SK-N-SH treated with all-trans-retinoic acid at 6 μM for 48 hours (cell line): Measurements from ENCODE around the gene TCFL5.

ENCODE experiments used
- ATAC-seq: fragments of 200-7000 bp; cut with Tn5 transposase; 3 replicates; pipeline ENCODE4 v1.9.1; 2020; ENCODE audit warnings: mild to moderate bottlenecking, moderate library complexity
- ARNTL ChIP-seq: fragments of 450-650 bp; formaldehyde crosslinking; IDR thresholded peaks from 2 replicates; pipeline ENCODE4 v1.5.0; 2020; ENCODE audit warnings: low read depth, mild to moderate bottlenecking, moderate library complexity, borderline replicate concordance
- BACH2 ChIP-seq: fragments of 250-450 bp; sonication (Bioruptor Pico); IDR thresholded peaks from 2 replicates; pipeline ENCODE4 v1.9.0; 2021; ENCODE audit warnings: mild to moderate bottlenecking, borderline replicate concordance
- CSDC2 ChIP-seq: fragments of 250-450 bp; sonication (Bioruptor Pico); IDR thresholded peaks from 2 replicates; pipeline ENCODE4 v1.5.0; 2020; ENCODE audit warnings: mild to moderate bottlenecking, moderate library complexity
- ESRRG ChIP-seq: fragments of 250-450 bp; sonication (Bioruptor Pico); IDR thresholded peaks from 2 replicates; pipeline ENCODE4 v1.6.1; 2021; ENCODE audit warnings: mild to moderate bottlenecking
- ISL1 ChIP-seq: fragments of 250-450 bp; sonication (Bioruptor Pico); IDR thresholded peaks from 2 replicates; pipeline ENCODE4 v2.1.2; 2022; ENCODE audit warnings: mild to moderate bottlenecking, moderate library complexity
- OSR1 ChIP-seq: fragments of 250-450 bp; sonication (Bioruptor Pico); IDR thresholded peaks from 2 replicates; pipeline ENCODE4 v1.8.0; 2022; ENCODE audit warnings: moderate library complexity, mild to moderate bottlenecking, inconsistent platforms
- PPARA ChIP-seq: fragments of 250-450 bp; sonication (Bioruptor Pico); IDR thresholded peaks from 2 replicates; pipeline ENCODE4 v1.5.0; 2020; ENCODE audit warnings: mild to moderate bottlenecking, borderline replicate concordance
- RARB ChIP-seq: fragments of 250-450 bp; sonication (Bioruptor Pico); IDR thresholded peaks from 2 replicates; pipeline ENCODE4 v1.8.0; 2021; ENCODE audit warnings: mild to moderate bottlenecking, moderate library complexity
- SNAI2 ChIP-seq: fragments of 250-450 bp; sonication (Bioruptor Pico); IDR thresholded peaks from 2 replicates; pipeline ENCODE4 v1.5.0; 2020; ENCODE audit warnings: mild to moderate bottlenecking, moderate library complexity
- TCF4 ChIP-seq: fragments of 250-450 bp; sonication (Bioruptor Pico); IDR thresholded peaks from 2 replicates; pipeline ENCODE4 v1.8.0; 2021; ENCODE audit warnings: mild to moderate bottlenecking, moderate library complexity, borderline replicate concordance
- TOX ChIP-seq: fragments of 250-450 bp; sonication (Bioruptor Pico); IDR thresholded peaks from 2 replicates; pipeline ENCODE4 v1.8.0; 2021; ENCODE audit warnings: mild to moderate bottlenecking, moderate library complexity, borderline replicate concordance
- ZC3H10 ChIP-seq: fragments of 250-450 bp; sonication (Bioruptor Pico); IDR thresholded peaks from 2 replicates; pipeline ENCODE4 v1.5.1; 2021; ENCODE audit warnings: mild to moderate bottlenecking, moderate library complexity
- ZFP3 ChIP-seq: fragments of 250-450 bp; sonication (Bioruptor Pico); IDR thresholded peaks from 2 replicates; pipeline ENCODE4 v1.5.0; 2020; ENCODE audit warnings: mild to moderate bottlenecking, moderate library complexity
- ZFP30 ChIP-seq: fragments of 450-650 bp; formaldehyde crosslinking; IDR thresholded peaks from 2 replicates; pipeline ENCODE4 v1.5.0; 2022; ENCODE audit warnings: mild to moderate bottlenecking, moderate library complexity
- ZNF565 ChIP-seq: fragments of 450-650 bp; formaldehyde crosslinking; conservative IDR thresholded peaks from 2 replicates; pipeline ENCODE4 v1.5.0; 2020; ENCODE audit warnings: low read depth, mild to moderate bottlenecking, moderate library complexity
- ZNF70 ChIP-seq: fragments of 450-650 bp; formaldehyde crosslinking; IDR thresholded peaks from 2 replicates; pipeline ENCODE4 v1.5.0; 2020; ENCODE audit warnings: mild to moderate bottlenecking, moderate library complexity
- TF ChIP-seq, protein P1 (sequence below): fragments of 250-450 bp; sonication (Bioruptor Pico); IDR thresholded peaks from 2 replicates; pipeline ENCODE4 v1.5.1; 2020; ENCODE audit warnings: low read depth, mild to moderate bottlenecking, moderate library complexity
- TF ChIP-seq, protein P2 (sequence below): fragments of 250-450 bp; sonication (Bioruptor Pico); IDR thresholded peaks from 2 replicates; pipeline ENCODE4 v1.8.0; 2020; ENCODE audit warnings: mild to moderate bottlenecking, moderate library complexity, borderline replicate concordance
- TF ChIP-seq, protein P3 (sequence below): fragments of 250-450 bp; sonication (Bioruptor Pico); IDR thresholded peaks from 2 replicates; pipeline ENCODE4 v1.5.1; 2021; ENCODE audit warnings: mild to moderate bottlenecking, moderate library complexity
- TF ChIP-seq, protein P4 (sequence below): fragments of 250-450 bp; sonication (Bioruptor Pico); IDR thresholded peaks from 2 replicates; pipeline ENCODE4 v1.5.0; 2020; ENCODE audit warnings: mild to moderate bottlenecking, moderate library complexity

Gene TCFL5

DNA sequence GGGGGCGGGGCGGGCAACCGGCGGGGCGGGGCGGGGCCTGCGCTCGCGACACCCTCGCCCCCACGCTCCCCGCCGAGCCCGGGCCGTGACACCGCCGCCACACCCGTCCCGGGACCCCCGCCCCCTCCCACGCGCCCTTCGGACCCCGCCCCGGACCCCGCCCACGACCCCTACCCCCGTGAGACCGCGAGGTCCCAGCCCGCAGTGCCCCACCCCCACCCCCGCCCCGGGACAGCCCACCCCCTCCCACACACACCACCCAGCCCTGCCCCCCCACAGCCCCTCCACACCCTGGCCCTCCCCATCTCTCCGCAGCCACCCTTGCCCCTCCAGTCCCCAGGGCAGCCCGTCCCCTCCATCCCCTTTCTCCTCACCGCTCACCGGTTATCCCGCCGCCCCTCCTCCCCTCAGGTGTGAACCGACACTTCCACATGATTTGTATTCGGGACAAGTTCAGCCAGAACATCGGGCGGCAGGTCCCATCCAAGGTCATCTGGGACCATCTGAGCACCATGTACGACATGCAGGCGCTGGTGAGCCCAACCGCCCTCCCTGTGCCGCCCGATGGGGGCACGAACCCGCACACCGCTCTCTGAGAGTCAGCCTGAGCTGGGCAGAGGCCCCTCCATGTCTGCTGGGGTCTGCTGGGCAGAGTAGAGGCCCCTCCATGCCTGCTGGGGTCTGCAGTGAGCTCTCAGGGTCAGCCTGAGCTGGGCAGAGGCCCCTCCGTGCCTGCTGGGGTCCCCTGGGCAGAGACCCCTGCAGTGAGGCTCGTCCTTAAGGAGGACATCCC lies 64.7 kb downstream of the TCFL5 start:
- TF ChIP-seq BACH2 (CRISPR knock-in tag), result no peak
- TF ChIP-seq ZFP30 (CRISPR knock-in tag), result no peak
- no peak for TF ChIP-seq ZC3H10 (CRISPR knock-in tag)
- TF ChIP-seq, all 23 proteins: peak for 0
- no peak for ATAC-seq

DNA sequence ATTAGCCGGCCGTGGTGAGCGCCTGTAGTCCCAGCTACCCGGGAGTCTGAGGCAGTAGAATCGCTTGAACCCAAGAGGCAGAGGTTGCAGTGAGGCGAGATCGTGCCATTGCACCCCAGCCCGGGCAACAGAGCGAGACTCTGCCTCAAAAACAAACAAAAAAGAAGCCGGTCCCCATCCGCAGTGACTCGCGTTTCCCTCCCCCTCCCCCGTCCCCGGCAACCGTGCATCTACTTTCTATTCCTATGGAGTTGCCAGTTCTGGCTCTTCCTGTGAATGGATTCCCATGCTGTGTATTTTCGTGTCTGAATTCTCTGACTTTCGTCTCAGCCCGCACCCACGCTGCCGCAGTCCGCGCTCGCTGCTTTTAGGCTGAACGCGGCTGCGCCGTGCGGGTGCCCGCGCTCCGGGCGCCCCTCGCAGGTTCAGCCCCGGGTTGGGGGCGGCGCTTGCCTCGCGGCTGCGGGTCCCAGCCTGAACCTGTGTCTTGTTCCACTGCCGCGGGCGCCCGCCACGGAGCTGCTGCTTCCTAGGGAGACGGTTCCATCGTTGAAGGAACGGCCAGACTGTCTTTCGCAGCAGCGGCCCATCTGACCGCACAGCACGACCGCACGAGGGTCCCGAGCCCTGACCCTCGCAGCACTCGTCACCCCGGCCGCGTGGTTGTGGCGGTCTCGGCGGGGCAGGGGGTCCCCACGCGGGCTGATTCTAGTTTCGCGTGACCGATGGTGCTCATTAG lies 66.4 kb downstream of the TCFL5 start:
- no peak for TF ChIP-seq ISL1
- TF ChIP-seq ESRRG, result no peak
- TF ChIP-seq, protein P1, sequence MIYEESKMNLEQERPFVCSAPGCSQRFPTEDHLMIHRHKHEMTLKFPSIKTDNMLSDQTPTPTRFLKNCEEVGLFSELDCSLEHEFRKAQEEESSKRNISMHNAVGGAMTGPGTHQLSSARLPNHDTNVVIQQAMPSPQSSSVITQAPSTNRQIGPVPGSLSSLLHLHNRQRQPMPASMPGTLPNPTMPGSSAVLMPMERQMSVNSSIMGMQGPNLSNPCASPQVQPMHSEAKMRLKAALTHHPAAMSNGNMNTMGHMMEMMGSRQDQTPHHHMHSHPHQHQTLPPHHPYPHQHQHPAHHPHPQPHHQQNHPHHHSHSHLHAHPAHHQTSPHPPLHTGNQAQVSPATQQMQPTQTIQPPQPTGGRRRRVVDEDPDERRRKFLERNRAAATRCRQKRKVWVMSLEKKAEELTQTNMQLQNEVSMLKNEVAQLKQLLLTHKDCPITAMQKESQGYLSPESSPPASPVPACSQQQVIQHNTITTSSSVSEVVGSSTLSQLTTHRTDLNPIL (CRISPR knock-in tag), result no peak
- no peak for TF ChIP-seq ZNF70
- TF ChIP-seq SNAI2 (CRISPR knock-in tag), result no peak
- TF ChIP-seq RARB (CRISPR knock-in tag), result no peak
- TF ChIP-seq OSR1, result no peak
- TF ChIP-seq ARNTL (CRISPR knock-in tag), result no peak
- no peak for TF ChIP-seq ZFP3 (CRISPR knock-in tag)
- TF ChIP-seq, protein P2, sequence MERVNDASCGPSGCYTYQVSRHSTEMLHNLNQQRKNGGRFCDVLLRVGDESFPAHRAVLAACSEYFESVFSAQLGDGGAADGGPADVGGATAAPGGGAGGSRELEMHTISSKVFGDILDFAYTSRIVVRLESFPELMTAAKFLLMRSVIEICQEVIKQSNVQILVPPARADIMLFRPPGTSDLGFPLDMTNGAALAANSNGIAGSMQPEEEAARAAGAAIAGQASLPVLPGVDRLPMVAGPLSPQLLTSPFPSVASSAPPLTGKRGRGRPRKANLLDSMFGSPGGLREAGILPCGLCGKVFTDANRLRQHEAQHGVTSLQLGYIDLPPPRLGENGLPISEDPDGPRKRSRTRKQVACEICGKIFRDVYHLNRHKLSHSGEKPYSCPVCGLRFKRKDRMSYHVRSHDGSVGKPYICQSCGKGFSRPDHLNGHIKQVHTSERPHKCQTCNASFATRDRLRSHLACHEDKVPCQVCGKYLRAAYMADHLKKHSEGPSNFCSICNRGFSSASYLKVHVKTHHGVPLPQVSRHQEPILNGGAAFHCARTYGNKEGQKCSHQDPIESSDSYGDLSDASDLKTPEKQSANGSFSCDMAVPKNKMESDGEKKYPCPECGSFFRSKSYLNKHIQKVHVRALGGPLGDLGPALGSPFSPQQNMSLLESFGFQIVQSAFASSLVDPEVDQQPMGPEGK, result no peak
- no peak for TF ChIP-seq CSDC2 (CRISPR knock-in tag)
- ATAC-seq, result peak; percentile 42

DNA sequence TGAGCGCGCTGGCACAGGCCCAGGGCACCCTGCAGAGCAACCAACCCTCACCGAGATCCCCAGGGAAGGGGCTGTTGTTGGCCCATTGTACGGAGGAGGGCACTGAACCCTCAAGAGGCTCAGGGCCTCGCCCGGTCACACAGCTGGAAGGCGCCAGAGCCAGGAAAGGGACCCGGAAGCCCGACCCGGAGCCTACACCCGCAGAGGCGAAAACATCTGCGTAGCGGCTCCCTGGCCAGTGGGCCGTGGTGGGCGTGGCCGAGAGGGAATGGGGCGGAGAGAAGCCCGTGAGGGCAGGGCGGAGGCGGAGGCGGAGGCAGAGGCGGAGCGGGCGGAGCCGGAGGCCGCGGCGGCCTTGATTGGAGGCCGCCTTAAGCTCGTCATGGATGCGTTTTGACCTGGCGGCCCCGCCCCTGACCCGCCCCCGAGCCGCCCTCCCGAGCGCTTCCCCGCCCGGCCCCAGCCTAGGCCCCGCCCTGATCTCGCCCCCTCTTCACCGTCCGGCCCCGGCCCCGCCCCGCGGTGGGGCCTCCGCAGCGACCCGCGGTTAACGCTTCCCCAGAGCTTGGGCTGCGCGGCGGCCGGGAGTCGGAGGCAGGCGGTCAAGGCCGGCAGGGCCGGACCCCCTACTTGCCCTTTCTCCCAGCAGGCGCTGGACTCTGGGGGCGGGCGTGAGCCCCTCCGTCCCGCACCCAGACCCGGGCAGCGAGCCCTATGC lies 67.5 kb downstream of the TCFL5 start:
- peak; percentile 86 for ATAC-seq
- TF ChIP-seq TCF4 (CRISPR knock-in tag) (peak; percentile 27; the same call in 1 of the 2 replicates), ARNTL (CRISPR knock-in tag) (no peak)

DNA sequence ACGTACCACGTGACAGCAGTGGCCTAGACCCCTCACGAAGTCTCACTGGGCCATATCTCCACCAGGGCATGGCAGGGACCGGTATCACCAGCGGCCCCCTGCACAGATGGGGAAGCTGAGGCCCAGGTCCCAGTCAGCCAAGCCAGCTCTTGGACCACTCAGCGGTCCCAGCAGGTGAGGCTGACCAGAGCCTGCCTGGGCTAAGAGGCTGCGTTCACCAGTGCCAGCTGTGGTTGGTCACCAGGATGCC lies 67.9 kb downstream of the TCFL5 start:
- ATAC-seq, result no peak

DNA sequence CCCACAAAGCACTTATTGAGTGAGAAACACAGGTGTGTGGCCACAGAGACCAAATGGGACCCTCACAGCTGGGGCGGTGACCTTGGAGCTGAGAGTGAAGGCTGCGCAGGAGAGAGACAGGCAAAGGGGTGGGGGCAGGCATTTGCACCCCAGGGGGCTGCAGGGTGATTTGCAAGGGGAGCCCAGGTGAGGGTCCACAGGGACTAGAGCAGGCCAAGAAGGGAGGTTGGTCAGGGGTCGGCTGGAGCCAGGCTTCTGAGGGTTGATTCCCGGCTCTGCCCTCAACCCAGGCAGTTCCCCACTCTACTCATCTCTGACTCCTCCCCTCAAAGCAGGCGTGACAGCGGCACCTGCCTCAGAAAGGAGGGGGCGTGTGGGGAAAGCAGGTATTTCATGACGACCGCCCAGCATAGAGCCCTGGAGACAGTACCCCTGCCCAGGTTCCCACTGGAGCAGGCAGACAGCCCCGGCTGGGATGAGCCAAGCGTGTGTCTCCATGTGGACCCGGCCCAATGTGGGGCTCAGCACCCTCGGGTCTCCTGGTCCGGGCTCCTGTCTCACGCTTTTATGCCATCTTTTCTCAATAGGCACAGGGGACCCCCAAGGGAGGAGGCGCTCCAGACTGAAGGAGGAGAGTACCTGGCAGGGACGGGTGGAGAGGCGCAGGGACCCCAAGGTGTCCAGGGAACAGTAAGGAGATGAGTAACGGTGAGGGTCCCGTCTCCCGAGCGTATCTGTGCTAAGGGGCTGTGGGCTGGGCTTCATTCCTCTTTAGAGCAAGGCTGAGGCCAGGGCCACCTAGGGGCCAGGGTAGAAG lies 68.5 kb downstream of the TCFL5 start:
- ATAC-seq, result no peak
- TF ChIP-seq, protein P2, result no peak
- no peak for TF ChIP-seq ZNF565 (CRISPR knock-in tag)
- TF ChIP-seq, protein P3, sequence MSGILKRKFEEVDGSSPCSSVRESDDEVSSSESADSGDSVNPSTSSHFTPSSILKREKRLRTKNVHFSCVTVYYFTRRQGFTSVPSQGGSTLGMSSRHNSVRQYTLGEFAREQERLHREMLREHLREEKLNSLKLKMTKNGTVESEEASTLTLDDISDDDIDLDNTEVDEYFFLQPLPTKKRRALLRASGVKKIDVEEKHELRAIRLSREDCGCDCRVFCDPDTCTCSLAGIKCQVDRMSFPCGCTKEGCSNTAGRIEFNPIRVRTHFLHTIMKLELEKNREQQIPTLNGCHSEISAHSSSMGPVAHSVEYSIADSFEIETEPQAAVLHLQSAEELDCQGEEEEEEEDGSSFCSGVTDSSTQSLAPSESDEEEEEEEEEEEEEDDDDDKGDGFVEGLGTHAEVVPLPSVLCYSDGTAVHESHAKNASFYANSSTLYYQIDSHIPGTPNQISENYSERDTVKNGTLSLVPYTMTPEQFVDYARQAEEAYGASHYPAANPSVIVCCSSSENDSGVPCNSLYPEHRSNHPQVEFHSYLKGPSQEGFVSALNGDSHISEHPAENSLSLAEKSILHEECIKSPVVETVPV (CRISPR knock-in tag), result no peak
- TF ChIP-seq TOX (CRISPR knock-in tag), result no peak
- no peak for TF ChIP-seq TCF4 (CRISPR knock-in tag)
- TF ChIP-seq ISL1, result no peak
- no peak for TF ChIP-seq PPARA
- TF ChIP-seq, protein P1 (CRISPR knock-in tag), result no peak

More for the DNA sequence above, 67.9 kb downstream of the TCFL5 start:
- TF ChIP-seq, protein P4, sequence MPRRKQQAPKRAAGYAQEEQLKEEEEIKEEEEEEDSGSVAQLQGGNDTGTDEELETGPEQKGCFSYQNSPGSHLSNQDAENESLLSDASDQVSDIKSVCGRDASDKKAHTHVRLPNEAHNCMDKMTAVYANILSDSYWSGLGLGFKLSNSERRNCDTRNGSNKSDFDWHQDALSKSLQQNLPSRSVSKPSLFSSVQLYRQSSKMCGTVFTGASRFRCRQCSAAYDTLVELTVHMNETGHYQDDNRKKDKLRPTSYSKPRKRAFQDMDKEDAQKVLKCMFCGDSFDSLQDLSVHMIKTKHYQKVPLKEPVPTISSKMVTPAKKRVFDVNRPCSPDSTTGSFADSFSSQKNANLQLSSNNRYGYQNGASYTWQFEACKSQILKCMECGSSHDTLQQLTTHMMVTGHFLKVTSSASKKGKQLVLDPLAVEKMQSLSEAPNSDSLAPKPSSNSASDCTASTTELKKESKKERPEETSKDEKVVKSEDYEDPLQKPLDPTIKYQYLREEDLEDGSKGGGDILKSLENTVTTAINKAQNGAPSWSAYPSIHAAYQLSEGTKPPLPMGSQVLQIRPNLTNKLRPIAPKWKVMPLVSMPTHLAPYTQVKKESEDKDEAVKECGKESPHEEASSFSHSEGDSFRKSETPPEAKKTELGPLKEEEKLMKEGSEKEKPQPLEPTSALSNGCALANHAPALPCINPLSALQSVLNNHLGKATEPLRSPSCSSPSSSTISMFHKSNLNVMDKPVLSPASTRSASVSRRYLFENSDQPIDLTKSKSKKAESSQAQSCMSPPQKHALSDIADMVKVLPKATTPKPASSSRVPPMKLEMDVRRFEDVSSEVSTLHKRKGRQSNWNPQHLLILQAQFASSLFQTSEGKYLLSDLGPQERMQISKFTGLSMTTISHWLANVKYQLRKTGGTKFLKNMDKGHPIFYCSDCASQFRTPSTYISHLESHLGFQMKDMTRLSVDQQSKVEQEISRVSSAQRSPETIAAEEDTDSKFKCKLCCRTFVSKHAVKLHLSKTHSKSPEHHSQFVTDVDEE, result no peak
- TF ChIP-seq RARB (CRISPR knock-in tag), result no peak
